Nephron (organoid): ENCODE data around the gene TBX15.
A peak's percentile ranks its signal among the peaks of the same experiment; 100 is the strongest.

ENCODE experiments used
- H3K27ac Mint-ChIP-seq, 3 experiments: 2 replicates each; pipeline ENCODE4 v1.8.0; 2020; ENCODE audit warnings: mixed read lengths in 3 of 3, mild to moderate bottlenecking in 2 of 3, moderate library complexity in 1 of 3
- H3K27me3 Mint-ChIP-seq: 2 replicates; pipeline ENCODE4 v1.8.0; 2021; ENCODE audit warnings: low read depth, mild to moderate bottlenecking, moderate library complexity, mixed read lengths
- H3K36me3 Mint-ChIP-seq: 2 replicates; pipeline ENCODE4 v1.8.0; 2020; ENCODE audit warnings: low read depth, mixed read lengths
- H3K4me1 Mint-ChIP-seq: 2 replicates; pipeline ENCODE4 v1.8.0; 2020; ENCODE audit warnings: mixed read lengths
- H3K4me3 Mint-ChIP-seq, 3 experiments: 2 replicates each; pipeline ENCODE4 v1.8.0; 2020; ENCODE audit warnings: mild to moderate bottlenecking in 3 of 3, mixed read lengths in 3 of 3, moderate library complexity in 2 of 3
- H3K9me3 Mint-ChIP-seq: 2 replicates; pipeline ENCODE4 v1.8.0; 2020; ENCODE audit warnings: mixed read lengths
- CTCF ChIP-seq, 3 experiments: fragments of 200-600 bp; sonication (generic); IDR thresholded peaks; one replicate each; pipeline ENCODE4 v1.5.0; 2021; ENCODE audit warnings: antibody characterized with exemption in 3 of 3; ENCODE audit not compliant: unreplicated experiment in 3 of 3

Gene TBX15

GRCh38 chr1:118937413-118938072 is 50.6 kb downstream of the TBX15 start:
- no peaks in the 10 kb centered on the region for H3K27me3 Mint-ChIP-seq
- peaks cover 51% of the 10 kb centered on the region for H3K4me1 Mint-ChIP-seq
- H3K4me3 Mint-ChIP-seq, result no peak overlapping the region
- no peaks in the 10 kb centered on the region for H3K36me3 Mint-ChIP-seq
- H3K27ac Mint-ChIP-seq, result no peak overlapping the region
- TF ChIP-seq CTCF (IDR thresholded peaks at IDR 0.05; ENCODE audit: unreplicated experiment in 3 of 3), result no peak
- H3K9me3 Mint-ChIP-seq, result no peaks in the 10 kb centered on the region

GRCh38 chr1:118934706-118935105 is 53.4 kb downstream of the TBX15 start:
- Mint-ChIP-seq H3K4me3 (no peak overlapping the region), H3K27me3 (no peaks in the 10 kb centered on the region), H3K9me3 (no peaks in the 10 kb centered on the region), H3K27ac (no peak overlapping the region), H3K4me1 (peaks cover 63% of the 10 kb centered on the region), H3K36me3 (peaks cover 7% of the 10 kb centered on the region)
- TF ChIP-seq CTCF (IDR thresholded peaks at IDR 0.05; ENCODE audit: unreplicated experiment in 3 of 3), result no peak

- no peak overlapping the region for H3K4me3 Mint-ChIP-seq
- peaks cover 16% of the 10 kb centered on the region for H3K36me3 Mint-ChIP-seq
- no peaks in the 10 kb centered on the region for H3K27me3 Mint-ChIP-seq
- no peak overlapping the region for H3K27ac Mint-ChIP-seq
- no peaks in the 10 kb centered on the region for H3K9me3 Mint-ChIP-seq
- TF ChIP-seq CTCF (IDR thresholded peaks at IDR 0.05; ENCODE audit: unreplicated experiment in 3 of 3), result no peak
- peaks cover 57% of the 10 kb centered on the region for H3K4me1 Mint-ChIP-seq
Measured at GRCh38 chr1:118933051-118933781, 54.9 kb downstream of the TBX15 start.

GRCh38 chr1:118931876-118932275 is 56.3 kb downstream of the TBX15 start:
- H3K36me3 Mint-ChIP-seq, result peaks cover 16% of the 10 kb centered on the region
- no peak overlapping the region for H3K4me3 Mint-ChIP-seq
- H3K27me3 Mint-ChIP-seq, result no peaks in the 10 kb centered on the region
- peak overlapping the region in 1 of 3 experiments; percentile 19 for H3K27ac Mint-ChIP-seq
- H3K4me1 Mint-ChIP-seq, result peaks cover 43% of the 10 kb centered on the region
- TF ChIP-seq CTCF (IDR thresholded peaks at IDR 0.05; ENCODE audit: unreplicated experiment in 3 of 3), result no peak
- H3K9me3 Mint-ChIP-seq, result no peaks in the 10 kb centered on the region

GRCh38 chr1:118928739-118929554 is 59.2 kb downstream of the TBX15 start:
- H3K36me3 Mint-ChIP-seq, result peaks cover 34% of the 10 kb centered on the region
- no peaks in the 10 kb centered on the region for H3K27me3 Mint-ChIP-seq
- peak in 1 of 3 experiments; percentile 15 for TF ChIP-seq CTCF (IDR thresholded peaks at IDR 0.05; ENCODE audit: unreplicated experiment in 3 of 3)
- no peak overlapping the region for H3K4me3 Mint-ChIP-seq
- H3K9me3 Mint-ChIP-seq, result no peaks in the 10 kb centered on the region
- peaks cover 32% of the 10 kb centered on the region for H3K4me1 Mint-ChIP-seq
- H3K27ac Mint-ChIP-seq, result no peak overlapping the region
